ENCODE measurements around the gene COL4A6. TPM values are rescaled to one million over a fixed set of nuclear protein-coding genes. Genes with fewer than 3 reads are reported as not detected.

COL4A6 gene
- total and polyA plus RNA-seq, 4 donors, result under 0.01 to 0.09 (median 0.07) TPM; not detected in 1

DNA sequence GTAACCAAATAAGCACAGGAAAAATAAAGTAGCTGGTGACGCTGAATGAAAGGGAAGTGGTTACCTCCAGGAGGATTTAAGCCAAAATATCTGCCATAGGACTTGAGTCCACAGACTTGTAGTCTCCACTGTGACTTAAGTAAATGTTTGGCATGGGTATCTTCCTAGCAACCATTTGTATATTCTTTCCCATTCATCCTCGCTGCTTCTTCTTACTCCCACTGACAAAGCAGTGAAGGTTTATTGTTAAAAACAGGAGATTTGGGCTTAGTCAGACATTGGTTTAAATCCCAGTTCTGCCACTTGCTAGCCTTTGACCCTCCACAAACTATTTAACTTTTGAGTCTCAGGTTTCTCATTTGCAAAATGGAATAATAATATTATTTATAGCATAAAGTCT, 22.3 kb downstream of the COL4A6 start:
- H3K27ac ChIP-seq (ENCODE audit: low read depth in 1 of 2, low read length in 2 of 2), result no peak overlapping the region
- H3K4me1 ChIP-seq (ENCODE audit: control insufficient read depth in 4 of 4, insufficient read depth in 4 of 4, low read length in 3 of 4), result peaks cover 0 to 3% (median 0%) of the 10 kb centered on the region in 4 donors
- no peak overlapping the region for H3K4me3 ChIP-seq (ENCODE audit: low read depth in 1 of 3, low read length in 3 of 3)
- WGBS, result 46% methylated on average over 2 of the region's 2 CpGs
- DNase-seq (ENCODE audit: low spot score), result no peak
- TF ChIP-seq, protein P1, sequence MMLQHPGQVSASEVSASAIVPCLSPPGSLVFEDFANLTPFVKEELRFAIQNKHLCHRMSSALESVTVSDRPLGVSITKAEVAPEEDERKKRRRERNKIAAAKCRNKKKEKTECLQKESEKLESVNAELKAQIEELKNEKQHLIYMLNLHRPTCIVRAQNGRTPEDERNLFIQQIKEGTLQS (IDR thresholded peaks at IDR 0.05), result no peak
- TF ChIP-seq, protein P2, sequence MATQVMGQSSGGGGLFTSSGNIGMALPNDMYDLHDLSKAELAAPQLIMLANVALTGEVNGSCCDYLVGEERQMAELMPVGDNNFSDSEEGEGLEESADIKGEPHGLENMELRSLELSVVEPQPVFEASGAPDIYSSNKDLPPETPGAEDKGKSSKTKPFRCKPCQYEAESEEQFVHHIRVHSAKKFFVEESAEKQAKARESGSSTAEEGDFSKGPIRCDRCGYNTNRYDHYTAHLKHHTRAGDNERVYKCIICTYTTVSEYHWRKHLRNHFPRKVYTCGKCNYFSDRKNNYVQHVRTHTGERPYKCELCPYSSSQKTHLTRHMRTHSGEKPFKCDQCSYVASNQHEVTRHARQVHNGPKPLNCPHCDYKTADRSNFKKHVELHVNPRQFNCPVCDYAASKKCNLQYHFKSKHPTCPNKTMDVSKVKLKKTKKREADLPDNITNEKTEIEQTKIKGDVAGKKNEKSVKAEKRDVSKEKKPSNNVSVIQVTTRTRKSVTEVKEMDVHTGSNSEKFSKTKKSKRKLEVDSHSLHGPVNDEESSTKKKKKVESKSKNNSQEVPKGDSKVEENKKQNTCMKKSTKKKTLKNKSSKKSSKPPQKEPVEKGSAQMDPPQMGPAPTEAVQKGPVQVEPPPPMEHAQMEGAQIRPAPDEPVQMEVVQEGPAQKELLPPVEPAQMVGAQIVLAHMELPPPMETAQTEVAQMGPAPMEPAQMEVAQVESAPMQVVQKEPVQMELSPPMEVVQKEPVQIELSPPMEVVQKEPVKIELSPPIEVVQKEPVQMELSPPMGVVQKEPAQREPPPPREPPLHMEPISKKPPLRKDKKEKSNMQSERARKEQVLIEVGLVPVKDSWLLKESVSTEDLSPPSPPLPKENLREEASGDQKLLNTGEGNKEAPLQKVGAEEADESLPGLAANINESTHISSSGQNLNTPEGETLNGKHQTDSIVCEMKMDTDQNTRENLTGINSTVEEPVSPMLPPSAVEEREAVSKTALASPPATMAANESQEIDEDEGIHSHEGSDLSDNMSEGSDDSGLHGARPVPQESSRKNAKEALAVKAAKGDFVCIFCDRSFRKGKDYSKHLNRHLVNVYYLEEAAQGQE (IDR thresholded peaks at IDR 0.05), result no peak
- no peak for TF ChIP-seq YY1 (IDR thresholded peaks at IDR 0.05)
- no peak for TF ChIP-seq HNF4A (conservative IDR thresholded peaks at IDR 0.05)
- TF ChIP-seq, protein P3, sequence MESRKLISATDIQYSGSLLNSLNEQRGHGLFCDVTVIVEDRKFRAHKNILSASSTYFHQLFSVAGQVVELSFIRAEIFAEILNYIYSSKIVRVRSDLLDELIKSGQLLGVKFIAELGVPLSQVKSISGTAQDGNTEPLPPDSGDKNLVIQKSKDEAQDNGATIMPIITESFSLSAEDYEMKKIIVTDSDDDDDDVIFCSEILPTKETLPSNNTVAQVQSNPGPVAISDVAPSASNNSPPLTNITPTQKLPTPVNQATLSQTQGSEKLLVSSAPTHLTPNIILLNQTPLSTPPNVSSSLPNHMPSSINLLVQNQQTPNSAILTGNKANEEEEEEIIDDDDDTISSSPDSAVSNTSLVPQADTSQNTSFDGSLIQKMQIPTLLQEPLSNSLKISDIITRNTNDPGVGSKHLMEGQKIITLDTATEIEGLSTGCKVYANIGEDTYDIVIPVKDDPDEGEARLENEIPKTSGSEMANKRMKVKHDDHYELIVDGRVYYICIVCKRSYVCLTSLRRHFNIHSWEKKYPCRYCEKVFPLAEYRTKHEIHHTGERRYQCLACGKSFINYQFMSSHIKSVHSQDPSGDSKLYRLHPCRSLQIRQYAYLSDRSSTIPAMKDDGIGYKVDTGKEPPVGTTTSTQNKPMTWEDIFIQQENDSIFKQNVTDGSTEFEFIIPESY (IDR thresholded peaks at IDR 0.05), result no peak
- TF ChIP-seq, protein P4, sequence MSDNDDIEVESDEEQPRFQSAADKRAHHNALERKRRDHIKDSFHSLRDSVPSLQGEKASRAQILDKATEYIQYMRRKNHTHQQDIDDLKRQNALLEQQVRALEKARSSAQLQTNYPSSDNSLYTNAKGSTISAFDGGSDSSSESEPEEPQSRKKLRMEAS (IDR thresholded peaks at IDR 0.05), result no peak
- no peak for TF ChIP-seq HNF4G (IDR thresholded peaks at IDR 0.05)
- TF ChIP-seq GABPA (IDR thresholded peaks at IDR 0.05 in 1 of 2, conservative IDR thresholded peaks at IDR 0.05 in 1 of 2), result no peak
- no peak for TF ChIP-seq RXRA (IDR thresholded peaks at IDR 0.05)
- TF ChIP-seq, protein P5, sequence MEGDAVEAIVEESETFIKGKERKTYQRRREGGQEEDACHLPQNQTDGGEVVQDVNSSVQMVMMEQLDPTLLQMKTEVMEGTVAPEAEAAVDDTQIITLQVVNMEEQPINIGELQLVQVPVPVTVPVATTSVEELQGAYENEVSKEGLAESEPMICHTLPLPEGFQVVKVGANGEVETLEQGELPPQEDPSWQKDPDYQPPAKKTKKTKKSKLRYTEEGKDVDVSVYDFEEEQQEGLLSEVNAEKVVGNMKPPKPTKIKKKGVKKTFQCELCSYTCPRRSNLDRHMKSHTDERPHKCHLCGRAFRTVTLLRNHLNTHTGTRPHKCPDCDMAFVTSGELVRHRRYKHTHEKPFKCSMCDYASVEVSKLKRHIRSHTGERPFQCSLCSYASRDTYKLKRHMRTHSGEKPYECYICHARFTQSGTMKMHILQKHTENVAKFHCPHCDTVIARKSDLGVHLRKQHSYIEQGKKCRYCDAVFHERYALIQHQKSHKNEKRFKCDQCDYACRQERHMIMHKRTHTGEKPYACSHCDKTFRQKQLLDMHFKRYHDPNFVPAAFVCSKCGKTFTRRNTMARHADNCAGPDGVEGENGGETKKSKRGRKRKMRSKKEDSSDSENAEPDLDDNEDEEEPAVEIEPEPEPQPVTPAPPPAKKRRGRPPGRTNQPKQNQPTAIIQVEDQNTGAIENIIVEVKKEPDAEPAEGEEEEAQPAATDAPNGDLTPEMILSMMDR (IDR thresholded peaks at IDR 0.05; ENCODE audit: low read depth, low read length, missing input control), result no peak
- no peak for TF ChIP-seq TAF1 (conservative IDR thresholded peaks at IDR 0.05)
- TF ChIP-seq JUND (IDR thresholded peaks at IDR 0.05), result no peak
- TF ChIP-seq EGR1 (IDR thresholded peaks at IDR 0.05; ENCODE audit: low read depth in 2 of 2), result no peak
- no peak for TF ChIP-seq NR2F2 (IDR thresholded peaks at IDR 0.05)
- no peaks in the 10 kb centered on the region for H3K36me3 ChIP-seq (ENCODE audit: control insufficient read depth in 4 of 4, insufficient read depth in 3 of 4, low read depth in 1 of 4, low read length in 3 of 4)
- H3K27me3 ChIP-seq (ENCODE audit: control insufficient read depth in 4 of 4, insufficient read depth in 4 of 4, low read length in 3 of 4), result no peaks in the 10 kb centered on the region
- H3K9me3 ChIP-seq (ENCODE audit: control insufficient read depth in 4 of 4, low read length in 3 of 4), result no peaks in the 10 kb centered on the region
- H3K9ac ChIP-seq (ENCODE audit: low read depth in 1 of 2, low read length in 2 of 2), result no peak overlapping the region

DNA sequence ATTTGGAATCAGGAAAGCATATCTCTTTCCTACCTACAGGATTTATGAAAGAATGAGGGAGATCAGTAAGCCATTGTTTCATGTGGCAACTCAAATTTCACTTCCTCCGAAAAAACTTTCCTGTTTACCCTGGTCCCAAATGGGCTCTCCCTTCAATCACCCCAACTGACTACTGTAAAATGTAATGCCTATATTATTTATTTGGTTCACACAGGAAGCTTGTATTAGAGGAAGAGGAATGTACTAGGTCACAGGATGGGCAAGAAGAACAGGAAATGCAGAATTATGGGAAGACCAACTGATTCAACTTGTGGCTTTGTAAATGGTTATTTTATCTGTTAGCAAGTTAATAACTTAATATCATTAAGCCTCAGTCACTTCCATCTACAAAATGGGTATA, 23.1 kb downstream of the COL4A6 start:
- Histone ChIP-seq H3K4me1 (ENCODE audit: control insufficient read depth in 4 of 4, insufficient read depth in 4 of 4, low read length in 3 of 4) (peaks cover 0 to 3% (median 0%) of the 10 kb centered on the region in 4 donors), H3K4me3 (ENCODE audit: low read depth in 1 of 3, low read length in 3 of 3) (no peak overlapping the region), H3K9me3 (ENCODE audit: control insufficient read depth in 4 of 4, low read length in 3 of 4) (no peaks in the 10 kb centered on the region), H3K27me3 (ENCODE audit: control insufficient read depth in 4 of 4, insufficient read depth in 4 of 4, low read length in 3 of 4) (no peaks in the 10 kb centered on the region), H3K36me3 (ENCODE audit: control insufficient read depth in 4 of 4, insufficient read depth in 3 of 4, low read depth in 1 of 4, low read length in 3 of 4) (no peaks in the 10 kb centered on the region), H3K27ac (ENCODE audit: low read depth in 1 of 2, low read length in 2 of 2) (no peak overlapping the region), H3K9ac (ENCODE audit: low read depth in 1 of 2, low read length in 2 of 2) (no peak overlapping the region)
- TF ChIP-seq NR2F2 (IDR thresholded peaks at IDR 0.05), result no peak
- TF ChIP-seq, protein P3 (IDR thresholded peaks at IDR 0.05), result no peak
- no peak for TF ChIP-seq HNF4G (IDR thresholded peaks at IDR 0.05)
- TF ChIP-seq, protein P1 (IDR thresholded peaks at IDR 0.05), result no peak
- TF ChIP-seq TAF1 (conservative IDR thresholded peaks at IDR 0.05), result no peak
- TF ChIP-seq, protein P4 (IDR thresholded peaks at IDR 0.05), result no peak
- TF ChIP-seq FOXA1 (IDR thresholded peaks at IDR 0.05), result no peak
- WGBS, result 78% methylated on average over 1 of the region's 1 CpG
- DNase-seq (ENCODE audit: low spot score), result no peak
